Measurements from ENCODE around the gene CA4.
"Not testable (repeated sequence)": the region's sequence is repeated elsewhere in the genome, so short reads cannot be mapped to it uniquely, and the experiment has no call there.

The CA4 gene

DNA sequence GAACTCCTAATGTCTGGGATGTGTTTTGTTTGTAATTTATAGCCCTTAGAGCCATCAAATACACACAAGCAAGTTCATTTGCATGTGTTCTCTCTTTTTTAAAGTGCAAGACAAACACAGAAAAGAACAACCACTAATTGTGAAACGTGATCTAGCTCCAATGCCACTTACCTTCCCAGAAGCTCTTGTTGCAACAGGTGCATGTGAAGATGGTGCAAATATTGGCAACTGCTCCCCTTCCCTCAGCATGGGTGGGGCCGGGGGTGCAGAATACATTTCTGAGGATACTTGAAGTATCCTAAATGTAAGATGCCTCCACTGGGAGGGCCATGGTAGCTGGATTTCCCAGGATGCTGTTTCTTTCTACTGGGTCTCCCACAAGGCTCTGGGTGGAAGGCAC lies 28.4 kb downstream of the CA4 start:
- not testable (repeated sequence) for DNase-seq

GRCh38 chr17:60180380-60180779 lies 30.6 kb downstream of the CA4 start:
- DNase-seq = not testable (repeated sequence)

DNA sequence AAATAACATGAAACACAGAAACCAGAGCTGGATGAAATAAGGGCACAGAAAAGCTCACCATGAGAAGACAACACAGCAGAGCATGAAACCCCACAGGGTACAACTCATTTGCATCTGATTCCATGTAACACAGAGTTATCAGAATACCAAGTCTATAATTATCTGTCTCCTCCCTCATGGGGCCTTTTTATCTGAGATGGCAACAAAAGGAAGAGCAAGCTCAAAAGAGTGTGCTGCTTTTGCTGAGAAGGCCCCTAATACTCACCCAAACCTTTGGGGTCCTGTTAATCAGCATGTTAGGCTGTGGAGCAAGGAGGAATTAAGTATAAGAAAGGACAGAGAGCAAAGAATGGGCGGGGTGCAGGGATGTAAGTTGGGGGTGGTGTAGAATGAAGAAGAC lies 36.6 kb downstream of the CA4 start:
- not testable (repeated sequence) for DNase-seq

GRCh38 chr17:60186846-60187745 lies 37.3 kb downstream of the CA4 start:
- not testable (repeated sequence) for DNase-seq

DNA sequence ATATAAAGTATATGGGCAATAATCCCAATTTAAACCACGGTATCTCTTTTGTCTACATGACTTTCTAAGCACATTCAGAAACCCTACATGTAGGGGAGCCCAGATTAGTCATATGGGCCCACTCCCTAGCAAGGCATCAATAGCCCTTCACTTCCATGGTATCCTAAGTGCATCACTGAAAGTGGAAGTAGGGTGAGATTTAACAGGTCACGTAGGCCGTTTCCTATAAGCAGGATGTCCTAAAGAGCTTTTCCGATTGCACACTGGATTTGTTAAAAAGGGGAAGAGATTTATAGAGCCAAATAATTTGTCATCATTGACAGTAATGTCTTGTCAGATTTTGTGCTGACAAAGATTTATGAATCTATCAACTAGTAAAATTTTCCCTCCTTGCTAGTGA lies 39.0 kb downstream of the CA4 start:
- no peak for DNase-seq

DNA sequence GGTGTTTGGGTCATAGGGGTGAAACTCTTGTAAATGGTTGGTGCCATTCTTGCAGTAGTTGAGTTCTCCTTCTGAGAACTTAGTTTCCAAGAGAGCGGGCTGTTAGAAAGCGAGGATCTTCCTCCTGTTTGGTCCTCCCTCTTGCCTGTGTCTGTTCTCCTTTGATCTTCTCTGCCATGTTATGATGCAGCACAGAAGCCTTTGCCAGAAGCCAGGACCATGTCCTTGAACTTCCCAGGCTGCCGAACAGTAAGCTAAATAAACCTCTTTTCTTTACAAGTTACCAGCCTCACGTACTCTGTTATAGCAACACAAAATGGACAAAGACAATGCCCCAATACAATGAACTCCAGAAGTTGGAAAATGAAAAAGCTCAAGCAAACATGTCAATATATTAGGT lies 40.3 kb downstream of the CA4 start:
- not testable (repeated sequence) for DNase-seq

DNA sequence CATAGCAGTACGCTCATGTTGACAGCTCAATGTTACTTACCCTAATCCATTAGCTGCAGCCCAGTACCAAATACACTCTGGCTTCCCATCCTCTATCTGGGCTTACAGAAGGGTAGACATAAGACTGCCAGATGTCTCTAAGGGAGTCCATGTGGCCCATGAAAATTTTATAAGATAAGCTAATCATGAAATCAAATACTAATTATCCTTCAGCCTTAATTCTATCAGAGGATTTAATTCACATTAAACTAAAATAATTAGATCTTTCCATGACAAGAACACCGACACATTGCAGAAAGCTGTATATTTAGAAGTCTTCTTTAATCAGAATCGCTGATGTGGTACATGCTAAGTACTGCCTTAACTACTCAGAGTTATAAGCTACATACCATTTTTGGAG lies 43.3 kb downstream of the CA4 start:
- DNase-seq = not testable (repeated sequence)

DNA sequence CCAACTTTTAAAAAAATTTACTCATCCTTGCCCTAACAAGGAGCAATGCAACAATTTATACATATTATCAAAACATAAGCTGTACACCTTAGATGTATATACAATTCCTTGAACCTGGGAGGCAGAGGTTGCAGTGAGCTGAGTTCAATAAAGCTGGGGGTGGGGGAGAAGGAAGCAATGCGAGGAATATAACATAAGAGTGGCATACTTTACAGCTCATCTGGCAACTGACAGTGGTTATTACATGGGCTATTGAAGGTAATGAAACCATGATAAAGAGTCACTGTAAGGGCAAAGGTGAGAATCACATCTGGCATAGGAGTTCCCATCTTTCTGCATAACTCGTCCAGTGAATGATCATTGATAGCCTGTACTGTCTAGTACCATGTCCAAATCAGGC lies 43.7 kb downstream of the CA4 start:
- DNase-seq = no peak

DNA sequence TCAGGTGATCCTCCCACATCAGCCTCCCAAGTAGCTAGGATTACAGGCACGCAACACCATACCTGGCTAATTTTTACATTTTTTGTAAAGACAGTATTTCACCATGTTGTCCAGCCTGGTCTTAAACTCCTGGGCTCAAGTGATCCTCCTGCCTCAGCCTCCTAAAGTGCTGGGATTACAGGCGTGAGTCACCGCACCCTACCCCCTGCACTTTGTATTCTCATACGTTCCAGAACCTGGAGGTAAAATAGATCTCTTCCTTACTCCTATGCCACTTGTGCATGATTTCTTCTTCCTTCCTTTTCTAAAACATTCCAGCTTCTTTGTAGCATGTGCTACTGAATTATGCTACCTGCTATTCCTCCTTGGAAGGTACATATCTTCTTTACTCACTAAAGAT lies 44.4 kb downstream of the CA4 start:
- not testable (repeated sequence) for DNase-seq

DNA sequence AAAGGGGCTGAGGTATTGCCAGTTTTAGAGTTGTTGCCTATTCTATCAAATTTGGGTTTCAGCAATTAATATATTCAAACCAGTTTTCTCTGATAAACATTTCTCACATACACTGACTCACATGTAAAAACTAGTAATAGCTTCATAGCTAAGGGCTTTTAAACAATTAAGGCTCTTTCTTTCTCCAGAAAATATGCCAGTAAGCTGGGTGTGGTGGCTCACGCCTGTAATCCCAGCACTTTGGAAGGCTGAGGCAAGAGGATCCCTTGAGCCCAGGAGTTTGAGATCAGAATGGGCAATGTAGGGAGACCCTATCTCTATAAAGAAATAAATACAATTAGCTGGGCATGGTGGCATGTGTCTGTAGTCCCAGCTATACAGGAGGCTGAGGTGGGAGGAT lies 48.9 kb downstream of the CA4 start:
- not testable (repeated sequence) for DNase-seq

DNA sequence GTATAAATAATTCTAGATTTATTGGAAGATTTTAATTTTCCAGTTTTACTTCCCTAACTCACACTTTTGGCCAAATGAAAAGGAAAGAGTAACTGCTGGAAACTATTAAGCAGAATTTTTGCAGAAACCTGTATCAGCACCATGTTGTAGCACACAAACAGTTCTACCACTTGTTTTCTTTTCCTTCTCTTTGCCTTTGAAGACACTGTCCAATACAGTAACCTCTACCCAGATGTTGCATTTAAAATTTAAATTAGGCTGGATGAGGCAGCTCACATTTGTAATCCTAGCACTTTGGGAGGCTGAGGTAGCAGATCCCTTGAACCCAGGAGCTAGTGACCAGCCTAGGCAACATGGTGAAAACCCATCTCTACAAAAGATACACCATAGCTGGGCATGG lies 56.0 kb downstream of the CA4 start:
- not testable (repeated sequence) for DNase-seq

DNA sequence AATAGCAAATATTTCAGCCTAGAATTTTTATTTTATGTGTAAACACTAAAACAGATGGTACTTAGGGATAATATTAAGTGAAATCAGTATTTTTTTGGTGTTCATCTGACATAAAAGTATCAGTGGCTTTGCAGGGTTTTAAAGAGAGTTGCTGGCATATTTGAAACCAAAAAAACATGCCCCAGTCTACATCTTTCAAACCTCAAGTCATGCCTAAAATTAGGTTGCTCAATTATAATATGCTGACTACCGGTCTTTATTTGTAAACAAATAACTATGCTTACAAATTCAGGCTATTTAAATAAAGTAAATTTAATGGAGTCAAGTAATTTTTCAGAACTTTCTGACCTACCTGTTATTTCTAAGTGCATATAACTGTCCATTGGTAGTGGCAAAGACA lies 58.5 kb downstream of the CA4 start:
- not testable (repeated sequence) for DNase-seq
